ENCODE data around the gene KMT2B.

Gene KMT2B

GRCh38 chr19:35692010-35692409, 25.8 kb upstream of the KMT2B start:
- H3K9me3 ChIP-seq (ENCODE audit: control insufficient read depth, low read length), result no peaks in the 10 kb centered on the region
- no peak overlapping the region for H3K27ac ChIP-seq
- H3K9ac ChIP-seq, result no peak overlapping the region
- H3K27me3 ChIP-seq (ENCODE audit: control insufficient read depth, insufficient read depth, low read length), result no peaks in the 10 kb centered on the region
- no peaks in the 10 kb centered on the region for H3K36me3 ChIP-seq (ENCODE audit: control insufficient read depth, insufficient read depth, low read length)
- H3K79me2 ChIP-seq, result no peaks in the 10 kb centered on the region
- TF ChIP-seq CTCF (IDR thresholded peaks at IDR 0.05), result no peak
- H3K4me3 ChIP-seq (ENCODE audit: low read depth, low read length), result no peak overlapping the region
- H3K4me2 ChIP-seq (ENCODE audit: low read length), result no peak overlapping the region
- H3K4me1 ChIP-seq, result no peaks in the 10 kb centered on the region
- H2AFZ ChIP-seq, result peak overlapping the region; percentile 38

- Histone ChIP-seq H3K9me3 (ENCODE audit: control insufficient read depth, low read length) (no peaks in the 10 kb centered on the region), H3K27me3 (ENCODE audit: control insufficient read depth, insufficient read depth, low read length) (no peaks in the 10 kb centered on the region), H2AFZ (no peak overlapping the region), H3K27ac (no peak overlapping the region), H3K4me2 (ENCODE audit: low read length) (no peak overlapping the region), H3K79me2 (no peaks in the 10 kb centered on the region), H3K4me1 (no peaks in the 10 kb centered on the region), H3K4me3 (ENCODE audit: low read depth, low read length) (no peak overlapping the region), H3K9ac (no peak overlapping the region), H3K36me3 (ENCODE audit: control insufficient read depth, insufficient read depth, low read length) (no peaks in the 10 kb centered on the region)
- no peak for TF ChIP-seq CTCF (IDR thresholded peaks at IDR 0.05)
Measured at GRCh38 chr19:35693422-35693821, 24.4 kb upstream of the KMT2B start.

GRCh38 chr19:35693835-35694599, 23.8 kb upstream of the KMT2B start:
- H2AFZ ChIP-seq, result peak overlapping the region; percentile 19
- H3K36me3 ChIP-seq (ENCODE audit: control insufficient read depth, insufficient read depth, low read length), result no peaks in the 10 kb centered on the region
- H3K9me3 ChIP-seq (ENCODE audit: control insufficient read depth, low read length), result no peaks in the 10 kb centered on the region
- H3K4me2 ChIP-seq (ENCODE audit: low read length), result no peak overlapping the region
- H3K79me2 ChIP-seq, result no peaks in the 10 kb centered on the region
- peak; percentile 98 for TF ChIP-seq CTCF (IDR thresholded peaks at IDR 0.05)
- no peak overlapping the region for H3K4me3 ChIP-seq (ENCODE audit: low read depth, low read length)
- no peak overlapping the region for H3K9ac ChIP-seq
- no peaks in the 10 kb centered on the region for H3K4me1 ChIP-seq
- no peak overlapping the region for H3K27ac ChIP-seq
- no peaks in the 10 kb centered on the region for H3K27me3 ChIP-seq (ENCODE audit: control insufficient read depth, insufficient read depth, low read length)

GRCh38 chr19:35695895-35696422, 21.8 kb upstream of the KMT2B start:
- Histone ChIP-seq H3K4me2 (ENCODE audit: low read length) (no peak overlapping the region), H3K27ac (no peak overlapping the region), H3K4me3 (ENCODE audit: low read depth, low read length) (no peak overlapping the region), H3K4me1 (no peaks in the 10 kb centered on the region), H3K27me3 (ENCODE audit: control insufficient read depth, insufficient read depth, low read length) (no peaks in the 10 kb centered on the region), H3K36me3 (ENCODE audit: control insufficient read depth, insufficient read depth, low read length) (no peaks in the 10 kb centered on the region), H3K9ac (no peak overlapping the region), H2AFZ (no peak overlapping the region), H3K79me2 (no peaks in the 10 kb centered on the region), H3K9me3 (ENCODE audit: control insufficient read depth, low read length) (no peaks in the 10 kb centered on the region)
- no peak for TF ChIP-seq CTCF (IDR thresholded peaks at IDR 0.05)

GRCh38 chr19:35696835-35697234, 21.0 kb upstream of the KMT2B start:
- no peaks in the 10 kb centered on the region for H3K4me1 ChIP-seq
- H3K27ac ChIP-seq, result no peak overlapping the region
- H3K27me3 ChIP-seq (ENCODE audit: control insufficient read depth, insufficient read depth, low read length), result no peaks in the 10 kb centered on the region
- H3K4me3 ChIP-seq (ENCODE audit: low read depth, low read length), result no peak overlapping the region
- H3K36me3 ChIP-seq (ENCODE audit: control insufficient read depth, insufficient read depth, low read length), result no peaks in the 10 kb centered on the region
- no peaks in the 10 kb centered on the region for H3K79me2 ChIP-seq
- no peaks in the 10 kb centered on the region for H3K9me3 ChIP-seq (ENCODE audit: control insufficient read depth, low read length)
- H3K4me2 ChIP-seq (ENCODE audit: low read length), result no peak overlapping the region
- H2AFZ ChIP-seq, result no peak overlapping the region
- no peak for TF ChIP-seq CTCF (IDR thresholded peaks at IDR 0.05)
- H3K9ac ChIP-seq, result no peak overlapping the region

Data from parathyroid adenoma (tissue), 2 donors.